ENCODE data around the gene SCNN1A.
A peak's percentile ranks its signal among the peaks of the same experiment; 100 is the strongest.

Gene SCNN1A

DNA sequence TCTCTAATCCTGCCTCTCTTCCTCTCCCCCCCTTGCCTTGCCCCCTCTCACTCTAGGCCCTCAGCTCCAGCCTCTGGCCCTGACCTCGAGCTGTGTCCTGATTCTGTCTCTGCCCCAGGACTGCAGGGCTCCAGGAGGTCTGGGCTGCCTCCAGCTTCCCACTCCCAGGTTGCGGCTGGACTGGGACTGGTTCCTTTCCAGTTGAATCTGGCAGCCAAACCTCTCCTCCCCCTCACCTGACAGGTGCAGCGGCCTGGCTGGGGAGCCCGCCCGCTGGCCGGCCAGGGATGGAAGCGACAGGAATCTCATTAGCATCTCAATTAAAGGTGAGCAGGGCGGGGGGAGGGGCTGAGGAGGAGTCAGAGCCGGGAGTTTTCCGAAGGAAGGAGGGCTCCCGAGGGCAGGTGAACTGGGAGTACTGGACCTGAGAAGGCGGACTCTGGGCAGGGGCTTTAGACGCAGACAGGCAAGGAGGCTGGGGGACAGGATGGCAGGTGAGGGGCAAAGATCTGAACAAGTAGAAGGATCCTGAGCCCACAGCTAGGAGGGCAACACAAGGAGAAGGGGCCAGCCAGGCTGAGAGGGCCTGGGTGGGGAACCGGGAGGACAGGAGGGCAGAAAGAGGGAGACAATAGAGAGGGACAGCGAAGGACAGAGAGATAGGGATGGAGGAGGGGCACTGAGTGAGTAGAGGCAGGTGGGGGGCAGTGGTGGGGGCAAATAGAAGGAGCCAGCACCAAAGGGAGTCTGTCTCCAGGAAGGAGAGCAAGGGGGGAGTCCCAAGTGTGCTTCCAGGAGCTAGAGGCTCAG is at the start of gene SCNN1A:
Gene SCNN1A, minus strand, starts transcription at position 295 of the 810 bp plus-strand sequence. CDS start 780 bp downstream, outside the sequence.
- no peak within 1 kb of the TSS for H3K4me3 ChIP-seq (ENCODE audit: low read length)
- no peak for DNase-seq (ENCODE audit: low read depth)
- TF ChIP-seq, protein P1, sequence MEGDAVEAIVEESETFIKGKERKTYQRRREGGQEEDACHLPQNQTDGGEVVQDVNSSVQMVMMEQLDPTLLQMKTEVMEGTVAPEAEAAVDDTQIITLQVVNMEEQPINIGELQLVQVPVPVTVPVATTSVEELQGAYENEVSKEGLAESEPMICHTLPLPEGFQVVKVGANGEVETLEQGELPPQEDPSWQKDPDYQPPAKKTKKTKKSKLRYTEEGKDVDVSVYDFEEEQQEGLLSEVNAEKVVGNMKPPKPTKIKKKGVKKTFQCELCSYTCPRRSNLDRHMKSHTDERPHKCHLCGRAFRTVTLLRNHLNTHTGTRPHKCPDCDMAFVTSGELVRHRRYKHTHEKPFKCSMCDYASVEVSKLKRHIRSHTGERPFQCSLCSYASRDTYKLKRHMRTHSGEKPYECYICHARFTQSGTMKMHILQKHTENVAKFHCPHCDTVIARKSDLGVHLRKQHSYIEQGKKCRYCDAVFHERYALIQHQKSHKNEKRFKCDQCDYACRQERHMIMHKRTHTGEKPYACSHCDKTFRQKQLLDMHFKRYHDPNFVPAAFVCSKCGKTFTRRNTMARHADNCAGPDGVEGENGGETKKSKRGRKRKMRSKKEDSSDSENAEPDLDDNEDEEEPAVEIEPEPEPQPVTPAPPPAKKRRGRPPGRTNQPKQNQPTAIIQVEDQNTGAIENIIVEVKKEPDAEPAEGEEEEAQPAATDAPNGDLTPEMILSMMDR (conservative IDR thresholded peaks at IDR 0.05; ENCODE audit: low read length) = no peak

DNA sequence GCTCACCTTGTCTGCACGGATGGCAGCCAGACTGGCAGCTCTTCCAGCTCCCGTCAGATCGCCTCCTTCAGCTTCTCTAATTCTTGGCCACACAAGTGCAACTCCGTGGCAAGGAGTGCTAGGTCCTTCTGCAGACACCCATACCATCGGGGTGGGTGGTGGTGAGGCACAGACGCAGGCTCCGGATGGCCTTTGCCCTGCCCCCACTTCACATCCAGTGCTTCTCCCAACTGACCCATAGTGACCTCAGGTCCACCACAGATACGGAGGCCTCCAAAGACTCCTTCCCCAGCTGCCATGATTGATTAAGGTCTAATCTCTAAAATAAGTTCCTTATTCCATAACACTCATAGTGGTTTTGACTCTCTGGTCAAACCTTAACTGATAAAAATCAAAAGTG is 49.5 kb upstream of the SCNN1A start:
- DNase-seq (ENCODE audit: low read depth) = no peak
- TF ChIP-seq, protein P1 (conservative IDR thresholded peaks at IDR 0.05; ENCODE audit: low read length) = no peak

DNA sequence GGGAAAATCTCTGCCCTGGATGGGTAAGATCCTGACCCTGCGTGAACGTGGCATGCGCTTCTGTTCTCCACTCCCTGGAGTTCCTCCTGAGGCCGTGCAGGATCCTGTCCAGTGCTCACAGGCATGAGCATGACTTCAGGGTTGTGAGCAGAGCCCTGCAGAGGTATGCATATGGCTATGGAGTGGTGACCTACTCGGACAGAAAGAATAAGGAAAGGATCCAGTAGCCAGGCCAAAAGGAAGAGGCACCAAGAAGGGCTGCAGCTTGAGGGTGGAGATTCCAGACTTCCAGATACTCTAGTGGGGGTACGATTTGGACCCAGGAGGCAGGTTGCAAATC is 48.6 kb upstream of the SCNN1A start:
- no peak for DNase-seq (ENCODE audit: low read depth)
- TF ChIP-seq, protein P1 (conservative IDR thresholded peaks at IDR 0.05; ENCODE audit: low read length) = no peak
- H3K4me3 ChIP-seq (ENCODE audit: low read length) = no peak overlapping the region

More for the DNA sequence above, 49.5 kb upstream of the SCNN1A start:
- no peak overlapping the region for H3K4me3 ChIP-seq (ENCODE audit: low read length)

DNA sequence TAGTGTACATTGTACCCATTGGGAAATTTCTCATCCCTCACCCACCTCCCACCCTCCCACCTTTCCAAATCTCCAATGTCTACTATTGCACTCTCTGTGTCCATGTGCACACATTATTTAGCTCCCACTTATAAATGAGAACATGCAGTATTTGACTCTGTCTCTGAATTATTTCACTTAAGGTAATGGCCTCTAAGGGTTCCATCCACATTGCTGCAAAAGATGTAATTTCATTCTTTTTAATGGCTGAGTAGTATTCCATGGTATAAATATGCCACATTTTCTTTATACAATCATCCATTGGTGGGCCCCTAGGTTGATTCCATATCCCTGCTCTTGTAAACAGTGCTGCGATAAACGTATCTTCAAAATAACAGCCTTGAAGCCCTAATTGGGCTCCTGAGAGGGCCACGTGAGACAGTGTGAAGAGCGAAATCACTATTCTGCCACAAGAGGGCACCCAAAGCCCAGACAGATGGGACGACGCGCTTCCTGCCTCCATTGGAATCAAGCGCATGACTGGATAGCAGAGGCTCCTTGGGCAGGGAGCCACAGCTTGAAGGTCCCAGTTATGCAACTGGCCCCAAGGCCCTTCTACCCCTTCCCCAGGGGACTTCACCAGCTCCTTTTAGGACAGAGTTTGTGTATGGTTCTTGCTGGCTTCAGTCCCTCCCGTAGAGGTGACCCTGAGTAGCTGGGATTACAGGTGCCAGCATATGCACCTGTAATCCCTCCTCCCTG is 48.1 kb upstream of the SCNN1A start:
- no peak overlapping the region for H3K4me3 ChIP-seq (ENCODE audit: low read length)
- peak; percentile 92 for DNase-seq (ENCODE audit: low read depth)
- TF ChIP-seq, protein P1 (conservative IDR thresholded peaks at IDR 0.05; ENCODE audit: low read length) = peak; percentile 90

DNA sequence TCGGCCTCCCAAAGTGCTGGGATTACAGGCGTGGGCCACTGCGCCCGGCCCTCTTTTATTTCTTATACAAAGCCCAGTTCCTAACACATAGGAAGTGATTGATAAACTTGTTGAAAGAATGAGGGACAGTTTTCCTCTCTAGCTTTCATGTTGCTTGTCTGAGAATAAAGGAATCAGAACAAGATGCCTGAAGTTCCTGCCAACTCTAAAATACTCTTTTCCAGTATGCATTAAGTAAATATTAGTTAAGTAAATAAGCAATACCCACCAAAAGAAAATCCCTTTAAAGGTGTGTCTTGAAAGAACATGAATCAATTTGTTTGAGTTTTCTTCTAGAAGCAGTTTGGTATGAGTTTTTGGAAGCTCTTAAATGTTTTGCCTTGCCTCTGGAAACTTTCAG is 45.0 kb upstream of the SCNN1A start:
- H3K4me3 ChIP-seq (ENCODE audit: low read length) = no peak overlapping the region
- TF ChIP-seq, protein P1 (conservative IDR thresholded peaks at IDR 0.05; ENCODE audit: low read length) = no peak

DNA sequence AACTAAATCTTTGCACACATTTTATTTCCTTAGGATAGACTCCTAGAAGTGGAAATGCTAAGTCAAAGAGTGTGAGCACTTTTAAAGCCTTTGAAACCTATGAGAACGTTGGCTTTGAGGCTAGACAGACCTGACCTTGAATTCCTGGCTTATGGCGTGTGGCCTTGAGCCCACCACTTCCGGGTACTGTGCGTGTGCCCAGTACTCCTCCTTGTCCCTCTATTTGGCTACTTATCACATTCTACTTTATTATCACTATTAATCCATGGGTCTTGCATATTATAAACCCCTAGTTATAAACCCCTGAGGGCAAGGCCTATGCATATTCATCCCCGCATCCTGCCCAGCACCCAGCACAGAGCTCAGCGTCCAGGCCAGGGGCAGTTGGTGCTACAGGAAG is 43.4 kb upstream of the SCNN1A start:
- TF ChIP-seq, protein P1 (conservative IDR thresholded peaks at IDR 0.05; ENCODE audit: low read length) = no peak
- H3K4me3 ChIP-seq (ENCODE audit: low read length) = no peak overlapping the region
- no peak for DNase-seq (ENCODE audit: low read depth)

More for the DNA sequence above, 45.0 kb upstream of the SCNN1A start:
- DNase-seq (ENCODE audit: low read depth) = no peak

All from AG10803 (cell line).